ENCODE results near the gene SRCAP. TPM values are rescaled to one million over a fixed set of nuclear protein-coding genes. Genes with fewer than 3 reads are reported as not detected.

The SRCAP gene
- total and polyA plus RNA-seq, 2 donors from 2014 or later, result 1.6 to 71.9 TPM

- no peak for TF ChIP-seq CTCF (IDR thresholded peaks at IDR 0.05; ENCODE audit: borderline replicate concordance, extremely low read depth, insufficient read depth)
- Histone ChIP-seq H3K27ac (ENCODE audit: low read depth in 2 of 2, low read length in 2 of 2) (peak overlapping the region; percentile 19 to 30), H3K27me3 (ENCODE audit: control insufficient read depth, insufficient read depth, low read length) (no peaks in the 10 kb centered on the region), H3K9me3 (ENCODE audit: control insufficient read depth in 2 of 3, insufficient read depth in 1 of 3, low read length in 3 of 3) (no peaks in the 10 kb centered on the region), H3K4me3 (ENCODE audit: low read length in 3 of 3) (peak overlapping the region; percentile 86 to 94 (median 86)), H3K36me3 (ENCODE audit: control insufficient read depth in 2 of 3, insufficient read depth in 3 of 3, low read length in 3 of 3) (peaks cover 7 to 34% (median 22%) of the 10 kb centered on the region in 3 donors), H3K9ac (ENCODE audit: low read length in 3 of 3) (peak overlapping the region in 2 of 3 donors; percentile 63 to 94), H3K4me1 (ENCODE audit: control insufficient read depth in 2 of 3, insufficient read depth in 2 of 3, low read depth in 1 of 3, low read length in 3 of 3) (peaks cover 4 to 18% (median 8%) of the 10 kb centered on the region in 3 donors)
- intact Hi-C loops (cut with DNase I), result no loop called here
- DNase-seq (peak; percentile 67 to 83 (median 73)), FAIRE-seq (no peak)
These were observed 62.5 kb downstream of the SRCAP start for GRCh38 chr16:30761427-30761927.

GRCh38 chr16:30761928-30762902 is 63.2 kb downstream of the SRCAP start, which contains the start of the genes CFAP119 and RNF40:
Gene CFAP119 (minus strand): TSS chr16:30762062. CDS start chr16:30761748, 314 bp downstream.
Gene RNF40 (plus strand): TSS chr16:30762322. CDS start chr16:30762546, 224 bp downstream.
- no peak for TF ChIP-seq CTCF (IDR thresholded peaks at IDR 0.05; ENCODE audit: borderline replicate concordance, extremely low read depth, insufficient read depth)
- Histone ChIP-seq H3K4me3 (ENCODE audit: low read length in 3 of 3) (peak within 1 kb of the TSS; percentile 92 to 95 (median 94)), H3K9me3 (ENCODE audit: control insufficient read depth in 2 of 3, insufficient read depth in 1 of 3, low read length in 3 of 3) (no peaks in the 10 kb centered on the region), H3K9ac (ENCODE audit: low read length in 3 of 3) (peak within 1 kb of the TSS; percentile 88 to 94 (median 94)), H3K27ac (ENCODE audit: low read depth in 2 of 2, low read length in 2 of 2) (peak within 1 kb of the TSS; percentile 77 to 88), H3K36me3 (ENCODE audit: control insufficient read depth in 2 of 3, insufficient read depth in 3 of 3, low read length in 3 of 3) (peaks cover 7 to 39% (median 29%) of the 10 kb centered on the region in 3 donors), H3K27me3 (ENCODE audit: control insufficient read depth, insufficient read depth, low read length) (no peaks in the 10 kb centered on the region), H3K4me1 (ENCODE audit: control insufficient read depth in 2 of 3, insufficient read depth in 2 of 3, low read depth in 1 of 3, low read length in 3 of 3) (peaks cover 4 to 18% (median 8%) of the 10 kb centered on the region in 3 donors)
- FAIRE-seq (peak; percentile 95), DNase-seq (peak; percentile 98 to 99 (median 98))
- intact Hi-C loops (cut with DNase I), result no loop called here

- H3K27me3 ChIP-seq (ENCODE audit: control insufficient read depth, insufficient read depth, low read length), result no peaks in the 10 kb centered on the region
- peaks cover 4 to 18% (median 8%) of the 10 kb centered on the region in 3 donors for H3K4me1 ChIP-seq (ENCODE audit: control insufficient read depth in 2 of 3, insufficient read depth in 2 of 3, low read depth in 1 of 3, low read length in 3 of 3)
- H3K9me3 ChIP-seq (ENCODE audit: control insufficient read depth in 2 of 3, insufficient read depth in 1 of 3, low read length in 3 of 3), result no peaks in the 10 kb centered on the region
- H3K4me3 ChIP-seq (ENCODE audit: low read length in 3 of 3), result peak overlapping the region; percentile 92 to 95 (median 94)
- FAIRE-seq (no peak), DNase-seq (peak in 2 of 5 donors; percentile 34 to 51)
- H3K9ac ChIP-seq (ENCODE audit: low read length in 3 of 3), result peak overlapping the region; percentile 88 to 94 (median 94)
- H3K36me3 ChIP-seq (ENCODE audit: control insufficient read depth in 2 of 3, insufficient read depth in 3 of 3, low read length in 3 of 3), result peaks cover 7 to 47% (median 34%) of the 10 kb centered on the region in 3 donors
- intact Hi-C loops (cut with DNase I), result no loop called here
- H3K27ac ChIP-seq (ENCODE audit: low read depth in 2 of 2, low read length in 2 of 2), result peak overlapping the region in 1 of 2 donors; percentile 77
- TF ChIP-seq CTCF (IDR thresholded peaks at IDR 0.05; ENCODE audit: borderline replicate concordance, extremely low read depth, insufficient read depth), result no peak
These were observed 64.2 kb downstream of the SRCAP start for GRCh38 chr16:30762991-30763725.

All from kidney (tissue), 14 donors.